ENCODE results near the gene PRRG4.
A peak's percentile ranks its signal among the peaks of the same experiment; 100 is the strongest.
"Not testable (repeated sequence)": the region's sequence is repeated elsewhere in the genome, so short reads cannot be mapped to it uniquely, and the experiment has no call there.

PRRG4 gene

GRCh38 chr11:32831221-32831620, 1.5 kb downstream of the PRRG4 start:
- DNase-seq, result no peak

- DNase-seq, result no peak
Observed at GRCh38 chr11:32833921-32834320, 4.2 kb downstream of the PRRG4 start.

- no peak for DNase-seq
Observed at GRCh38 chr11:32836946-32837345, 7.2 kb downstream of the PRRG4 start.

- peak; percentile 10 for DNase-seq
Observed at GRCh38 chr11:32838505-32839274, 9.0 kb downstream of the PRRG4 start.

GRCh38 chr11:32839308-32839707, 9.6 kb downstream of the PRRG4 start:
- DNase-seq, result no peak

GRCh38 chr11:32840587-32840986, 10.9 kb downstream of the PRRG4 start:
- no peak for DNase-seq

GRCh38 chr11:32843544-32843943, 13.8 kb downstream of the PRRG4 start:
- no peak for DNase-seq

GRCh38 chr11:32847511-32847910, 17.8 kb downstream of the PRRG4 start:
- DNase-seq, result no peak

- DNase-seq, result no peak
Observed at GRCh38 chr11:32849761-32850160, 20.0 kb downstream of the PRRG4 start.

- no peak for DNase-seq
Observed at GRCh38 chr11:32851251-32851650, 21.5 kb downstream of the PRRG4 start.

- no peak for DNase-seq
Observed at GRCh38 chr11:32852207-32852606, 22.5 kb downstream of the PRRG4 start.

GRCh38 chr11:32855601-32856000, 25.9 kb downstream of the PRRG4 start:
- DNase-seq, result no peak

GRCh38 chr11:32858731-32859130, 29.0 kb downstream of the PRRG4 start:
- no peak for DNase-seq

- DNase-seq, result no peak
Observed at GRCh38 chr11:32861850-32862577, 32.3 kb downstream of the PRRG4 start.

GRCh38 chr11:32864555-32864954, 34.8 kb downstream of the PRRG4 start:
- DNase-seq, result no peak

GRCh38 chr11:32868752-32869151, 39.0 kb downstream of the PRRG4 start:
- DNase-seq, result not testable (repeated sequence)

- DNase-seq, result peak; percentile 24
Observed at GRCh38 chr11:32870676-32871075, 40.9 kb downstream of the PRRG4 start.

GRCh38 chr11:32874132-32874531, 44.4 kb downstream of the PRRG4 start:
- DNase-seq, result no peak

GRCh38 chr11:32881286-32881685, 51.6 kb downstream of the PRRG4 start:
- DNase-seq, result no peak

GRCh38 chr11:32883421-32883820, 53.7 kb downstream of the PRRG4 start:
- DNase-seq, result no peak

- DNase-seq, result no peak
Observed at GRCh38 chr11:32884023-32884422, 54.3 kb downstream of the PRRG4 start.

- DNase-seq, result no peak
Observed at GRCh38 chr11:32884770-32885384, 55.1 kb downstream of the PRRG4 start.

- no peak for DNase-seq
Observed at GRCh38 chr11:32885556-32885955, 55.8 kb downstream of the PRRG4 start.

- no peak for DNase-seq
Observed at GRCh38 chr11:32886180-32886579, 56.5 kb downstream of the PRRG4 start.
